Measurements from ENCODE around the gene TBX10. TPM values are rescaled to one million over a fixed set of nuclear protein-coding genes. Genes with fewer than 3 reads are reported as not detected.

TBX10 gene
- polyA plus RNA-seq, 1 experiment, result not detected

- CTCF ChIA-PET, result interaction anchor here (0.9 to 10.0 kb wide), 4 partner anchors 13 to 52 kb away, joined by 3 to 88 read pairs (median 8); partner anchors contain the start of genes GSTP1 and NUDT8
- no peak for TF ChIP-seq CTCF (IDR thresholded peaks at IDR 0.05; ENCODE audit: insufficient read depth, low read depth, low read length)
- POLR2A ChIA-PET, result no interaction called here
- Histone ChIP-seq H3K36me3 (ENCODE audit: control insufficient read depth, insufficient read depth, low read length) (peaks cover 12% of the 10 kb centered on the region), H3K4me3 (ENCODE audit: low read depth, low read length) (no peak overlapping the region), H3K27me3 (ENCODE audit: control insufficient read depth, insufficient read depth, low read length) (peaks cover 16% of the 10 kb centered on the region)
- no peak for DNase-seq (ENCODE audit: low read depth)
Measured at GRCh38 chr11:67615728-67616430, 23.7 kb downstream of the TBX10 start.

GRCh38 chr11:67614730-67615714 is 24.5 kb downstream of the TBX10 start:
- ChIA-PET CTCF (interaction anchor here (0.9 to 10.0 kb wide), 11 partner anchors 10 to 51 kb away, joined by 3 to 88 read pairs (median 4); partner anchors contain the start of genes GSTP1 and NUDT8), POLR2A (no interaction called here)
- DNase-seq (ENCODE audit: low read depth), result no peak
- Histone ChIP-seq H3K4me3 (ENCODE audit: low read depth, low read length) (no peak overlapping the region), H3K36me3 (ENCODE audit: control insufficient read depth, insufficient read depth, low read length) (peaks cover 18% of the 10 kb centered on the region), H3K27me3 (ENCODE audit: control insufficient read depth, insufficient read depth, low read length) (peaks cover 16% of the 10 kb centered on the region)
- TF ChIP-seq CTCF (IDR thresholded peaks at IDR 0.05; ENCODE audit: insufficient read depth, low read depth, low read length), result peak; percentile 61

GRCh38 chr11:67613960-67614715 is 25.4 kb downstream of the TBX10 start:
- Histone ChIP-seq H3K36me3 (ENCODE audit: control insufficient read depth, insufficient read depth, low read length) (peaks cover 20% of the 10 kb centered on the region), H3K27me3 (ENCODE audit: control insufficient read depth, insufficient read depth, low read length) (peaks cover 16% of the 10 kb centered on the region), H3K4me3 (ENCODE audit: low read depth, low read length) (0 out of 2 replicates have a peak overlapping the region, but pooled peaks have one; percentile 2)
- ChIA-PET CTCF (interaction anchor here (0.6 to 10.0 kb wide), 10 partner anchors 9 to 196 kb away, joined by 3 to 88 read pairs (median 4); partner anchors contain the start of gene NUDT8), POLR2A (no interaction called here)
- peak; percentile 75 for TF ChIP-seq CTCF (IDR thresholded peaks at IDR 0.05; ENCODE audit: insufficient read depth, low read depth, low read length)
- DNase-seq (ENCODE audit: low read depth), result no peak

GRCh38 chr11:67613313-67613959 is 26.1 kb downstream of the TBX10 start:
- DNase-seq (ENCODE audit: low read depth), result no peak
- POLR2A ChIA-PET, result no interaction called here
- H3K36me3 ChIP-seq (ENCODE audit: control insufficient read depth, insufficient read depth, low read length), result peaks cover 26% of the 10 kb centered on the region
- H3K4me3 ChIP-seq (ENCODE audit: low read depth, low read length), result no peak overlapping the region
- peaks cover 14% of the 10 kb centered on the region for H3K27me3 ChIP-seq (ENCODE audit: control insufficient read depth, insufficient read depth, low read length)
- CTCF ChIA-PET, result interaction anchor here (0.6 to 10.0 kb wide), 9 partner anchors 8 to 196 kb away, joined by 3 to 88 read pairs (median 5); partner anchors contain the start of gene NUDT8
- TF ChIP-seq CTCF (IDR thresholded peaks at IDR 0.05; ENCODE audit: insufficient read depth, low read depth, low read length), result no peak

Data from BJ (cell line).